GM12874 (cell line): ENCODE results near the gene GRIA3.

Source experiments
- CTCF ChIP-seq: IDR thresholded peaks from 2 replicates; pipeline ENCODE4 v1.5.1; 2011; ENCODE audit warnings: low read depth, mild to moderate bottlenecking, control low read depth, low read length, moderate library complexity; ENCODE audit not compliant: insufficient read depth

Gene GRIA3

DNA sequence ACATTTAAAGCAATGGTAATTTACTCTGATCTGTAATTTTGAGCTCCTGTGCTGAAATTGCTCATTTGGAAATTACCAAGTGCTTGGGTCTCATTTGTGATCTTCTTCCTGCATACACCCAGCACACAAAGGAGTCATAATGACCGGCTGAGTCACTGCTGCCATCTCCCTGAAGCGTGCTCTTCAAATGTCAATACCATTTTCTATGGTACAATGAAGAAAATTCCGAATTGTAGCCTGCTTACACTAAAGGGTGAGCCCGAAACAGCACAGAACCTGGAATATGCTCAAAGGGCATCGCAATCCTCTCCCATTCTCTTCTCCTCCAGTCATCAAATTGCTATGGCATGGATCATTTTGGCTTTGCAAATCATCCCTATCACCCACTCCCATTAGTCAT is 140.5 kb downstream of the GRIA3 start:
- TF ChIP-seq CTCF, result no peak

DNA sequence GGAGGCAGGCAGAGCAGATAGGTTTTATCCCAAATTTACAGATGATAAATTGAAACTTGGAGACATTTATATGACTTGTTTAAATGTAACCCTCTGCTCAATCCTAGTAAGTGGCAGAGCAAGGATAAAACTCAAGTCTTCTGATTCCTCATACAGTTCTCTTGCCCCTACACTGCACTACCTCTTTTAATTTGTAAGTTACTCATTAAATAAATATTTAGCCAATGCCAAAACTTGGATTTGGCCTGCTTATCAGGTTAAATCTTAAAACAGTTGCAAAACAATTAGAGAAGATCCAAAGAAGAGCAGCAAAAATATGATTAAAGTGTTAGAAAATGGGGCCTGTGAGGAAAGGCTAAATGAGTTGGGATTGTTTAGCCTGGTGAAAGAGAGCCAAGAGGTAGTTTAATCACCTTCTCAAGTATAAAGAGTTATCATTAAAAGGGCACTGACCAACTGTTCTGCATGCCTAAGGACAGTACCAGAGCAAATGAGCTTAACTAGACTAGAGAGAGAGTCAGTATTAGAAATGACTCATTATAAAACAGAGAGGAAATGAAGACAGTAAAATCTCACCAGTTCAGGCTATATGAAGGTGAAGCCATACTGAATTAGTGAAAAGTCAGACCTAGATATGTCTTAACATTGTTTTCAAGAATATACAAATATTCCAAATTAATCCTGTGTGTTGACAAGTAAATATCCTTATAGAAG is 146.3 kb downstream of the GRIA3 start:
- TF ChIP-seq CTCF, result no peak

GRCh38 chrX:123331349-123331748 is 147.3 kb downstream of the GRIA3 start:
- no peak for TF ChIP-seq CTCF

- TF ChIP-seq CTCF, result no peak
Measured at GRCh38 chrX:123331859-123332258, 147.8 kb downstream of the GRIA3 start.

- TF ChIP-seq CTCF, result no peak
Measured at GRCh38 chrX:123336666-123337065, 152.6 kb downstream of the GRIA3 start.

DNA sequence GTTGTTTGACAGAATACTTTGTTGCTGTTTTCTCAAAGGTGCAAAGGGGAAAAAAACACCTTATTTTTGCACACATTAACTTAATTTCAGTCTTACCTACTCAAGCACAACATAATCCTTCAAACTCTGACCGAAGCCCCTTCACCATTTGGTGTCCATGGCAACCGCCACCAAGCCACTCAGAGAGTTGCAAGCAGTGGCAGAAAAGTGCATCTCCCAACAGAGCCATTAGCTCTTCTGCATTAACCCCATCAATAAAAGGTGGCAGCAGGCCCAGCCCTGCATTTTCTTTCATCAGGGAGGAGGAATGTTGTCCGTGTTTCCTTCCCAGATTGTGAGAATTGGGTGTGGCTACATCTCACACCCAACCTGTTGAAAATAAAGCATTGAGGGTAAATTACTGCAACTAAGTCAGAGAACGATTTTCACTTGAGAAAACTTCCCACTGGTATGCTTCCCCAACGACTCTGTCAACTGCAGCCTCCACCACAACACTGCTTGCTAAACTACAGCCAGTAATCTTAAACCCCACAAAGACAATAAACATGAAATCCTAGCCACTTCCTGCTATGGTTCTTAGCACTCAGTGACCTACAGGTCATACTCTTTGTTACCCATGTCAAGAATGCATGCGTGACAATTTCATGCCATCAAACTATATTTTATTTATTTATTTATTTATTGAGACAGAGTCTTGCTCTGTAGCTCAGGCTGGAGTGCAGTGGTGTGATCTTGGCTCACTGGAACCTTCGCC is 154.0 kb downstream of the GRIA3 start:
- TF ChIP-seq CTCF, result no peak

- TF ChIP-seq CTCF, result no peak
Measured at GRCh38 chrX:123339221-123339905, 155.3 kb downstream of the GRIA3 start.
